DOHH2 (cell line): ENCODE results near the gene CCNG1.

ENCODE experiments used
- EZH2phosphoT487 ChIP-seq: fragments of 200-600 bp; sonication (generic); IDR thresholded peaks from 2 replicates; pipeline ENCODE4 v1.6.1; 2017; ENCODE audit warnings: borderline replicate concordance, mild to moderate bottlenecking, antibody characterized with exemption, low read length, moderate library complexity, mixed read lengths
- TF ChIP-seq, protein P1 (sequence below): fragments of 200-600 bp; sonication (generic); IDR thresholded peaks from one replicate; pipeline ENCODE4 v1.5.1; 2014; ENCODE audit warnings: antibody characterized with exemption, mild to moderate bottlenecking, low read depth, low read length; ENCODE audit not compliant: poor library complexity, severe bottlenecking

DNA sequence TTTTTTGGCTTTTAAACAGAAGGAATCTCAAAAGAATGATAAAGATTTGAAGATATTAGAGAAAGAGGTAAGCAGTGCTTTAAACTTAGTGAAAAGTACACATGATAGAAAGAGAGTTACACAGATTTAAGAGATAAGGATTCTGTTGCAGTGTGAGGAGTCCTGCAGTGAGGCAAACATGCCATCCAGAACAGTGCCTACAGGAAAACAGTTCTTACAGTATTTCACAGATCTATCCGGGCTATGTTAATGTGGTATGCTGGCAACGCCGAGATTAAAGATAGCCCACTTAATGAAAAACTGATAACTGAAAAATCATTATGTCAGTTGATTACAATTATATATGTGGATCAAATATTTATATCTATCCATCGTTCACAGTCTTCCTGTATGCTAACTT lies 30.3 kb downstream of the CCNG1 start:
- TF ChIP-seq, protein P1, sequence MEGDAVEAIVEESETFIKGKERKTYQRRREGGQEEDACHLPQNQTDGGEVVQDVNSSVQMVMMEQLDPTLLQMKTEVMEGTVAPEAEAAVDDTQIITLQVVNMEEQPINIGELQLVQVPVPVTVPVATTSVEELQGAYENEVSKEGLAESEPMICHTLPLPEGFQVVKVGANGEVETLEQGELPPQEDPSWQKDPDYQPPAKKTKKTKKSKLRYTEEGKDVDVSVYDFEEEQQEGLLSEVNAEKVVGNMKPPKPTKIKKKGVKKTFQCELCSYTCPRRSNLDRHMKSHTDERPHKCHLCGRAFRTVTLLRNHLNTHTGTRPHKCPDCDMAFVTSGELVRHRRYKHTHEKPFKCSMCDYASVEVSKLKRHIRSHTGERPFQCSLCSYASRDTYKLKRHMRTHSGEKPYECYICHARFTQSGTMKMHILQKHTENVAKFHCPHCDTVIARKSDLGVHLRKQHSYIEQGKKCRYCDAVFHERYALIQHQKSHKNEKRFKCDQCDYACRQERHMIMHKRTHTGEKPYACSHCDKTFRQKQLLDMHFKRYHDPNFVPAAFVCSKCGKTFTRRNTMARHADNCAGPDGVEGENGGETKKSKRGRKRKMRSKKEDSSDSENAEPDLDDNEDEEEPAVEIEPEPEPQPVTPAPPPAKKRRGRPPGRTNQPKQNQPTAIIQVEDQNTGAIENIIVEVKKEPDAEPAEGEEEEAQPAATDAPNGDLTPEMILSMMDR = no peak
- TF ChIP-seq EZH2phosphoT487 = no peak
